ENCODE measurements around the gene DNM1L. TPM values are rescaled to one million over a fixed set of nuclear protein-coding genes. Genes with fewer than 3 reads are reported as not detected.

DNM1L gene
- total RNA-seq, 1 donor from 2014 or later: 90.7 TPM

GRCh38 chr12:32785557-32785956, 106.5 kb downstream of the DNM1L start:
- DNase-seq: no peak
- intact Hi-C loops (cut with micrococcal nuclease): no loop called here
- Mint-ChIP-seq H3K9me3 (no peaks in the 10 kb centered on the region), H3K27me3 (no peaks in the 10 kb centered on the region), H3K27ac (no peak overlapping the region), H3K36me3 (ENCODE audit: low read depth) (no peaks in the 10 kb centered on the region), H3K4me3 (no peak overlapping the region), H3K4me1 (no peaks in the 10 kb centered on the region)

DNA sequence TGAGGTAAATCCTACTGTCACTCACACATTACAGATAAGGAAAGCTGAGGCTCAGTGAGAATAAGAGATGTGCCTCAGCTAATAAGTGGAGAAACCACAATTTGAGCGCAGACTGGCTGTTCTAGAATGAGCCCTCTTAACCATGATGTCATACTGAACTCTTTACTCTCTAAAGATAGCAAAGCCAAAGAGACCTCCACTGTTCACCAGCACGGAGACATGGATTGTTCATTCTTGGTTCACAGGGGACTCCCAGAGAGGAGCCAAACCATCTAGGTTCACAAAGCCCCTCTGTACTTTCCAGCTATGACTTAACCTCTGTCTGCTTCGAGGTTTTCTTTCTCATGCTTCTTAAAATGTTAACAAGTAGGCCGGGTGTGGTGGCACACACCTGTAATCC, 109.3 kb downstream of the DNM1L start:
- no peaks in the 10 kb centered on the region for H3K36me3 Mint-ChIP-seq (ENCODE audit: low read depth)
- H3K9me3 Mint-ChIP-seq: no peaks in the 10 kb centered on the region
- no peak overlapping the region for H3K4me3 Mint-ChIP-seq
- H3K27ac Mint-ChIP-seq: no peak overlapping the region
- intact Hi-C loops (cut with micrococcal nuclease): no loop called here
- no peaks in the 10 kb centered on the region for H3K4me1 Mint-ChIP-seq
- DNase-seq: no peak
- H3K27me3 Mint-ChIP-seq: no peaks in the 10 kb centered on the region

GRCh38 chr12:32789446-32789845, 110.3 kb downstream of the DNM1L start:
- no peaks in the 10 kb centered on the region for H3K27me3 Mint-ChIP-seq
- no peak overlapping the region for H3K4me3 Mint-ChIP-seq
- H3K9me3 Mint-ChIP-seq: no peaks in the 10 kb centered on the region
- intact Hi-C loops (cut with micrococcal nuclease): no loop called here
- no peaks in the 10 kb centered on the region for H3K4me1 Mint-ChIP-seq
- no peaks in the 10 kb centered on the region for H3K36me3 Mint-ChIP-seq (ENCODE audit: low read depth)
- no peak for DNase-seq
- H3K27ac Mint-ChIP-seq: no peak overlapping the region

DNA sequence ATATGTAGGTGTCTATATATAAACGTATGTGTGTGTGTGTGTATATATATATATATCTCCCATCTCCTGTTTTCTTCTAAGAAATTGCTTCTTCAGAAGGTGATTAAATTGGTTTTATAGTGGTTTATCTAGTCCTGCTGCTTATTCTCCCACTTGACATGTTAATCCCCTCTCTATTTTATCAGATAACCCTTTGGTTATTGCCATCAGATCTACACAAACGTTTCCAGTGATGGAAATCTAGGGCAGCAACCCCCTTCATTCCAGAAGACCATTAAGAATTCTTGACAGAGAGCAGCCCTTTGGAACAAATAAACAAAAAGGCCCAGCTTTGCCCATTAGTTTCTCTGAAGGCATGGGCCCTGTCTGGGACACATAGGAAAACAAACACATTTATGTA, 110.8 kb downstream of the DNM1L start:
- no peak overlapping the region for H3K4me3 Mint-ChIP-seq
- intact Hi-C loops (cut with micrococcal nuclease): no loop called here
- H3K27me3 Mint-ChIP-seq: no peaks in the 10 kb centered on the region
- no peak overlapping the region for H3K27ac Mint-ChIP-seq
- DNase-seq: no peak
- no peaks in the 10 kb centered on the region for H3K9me3 Mint-ChIP-seq
- H3K4me1 Mint-ChIP-seq: no peaks in the 10 kb centered on the region
- H3K36me3 Mint-ChIP-seq (ENCODE audit: low read depth): no peaks in the 10 kb centered on the region

DNA sequence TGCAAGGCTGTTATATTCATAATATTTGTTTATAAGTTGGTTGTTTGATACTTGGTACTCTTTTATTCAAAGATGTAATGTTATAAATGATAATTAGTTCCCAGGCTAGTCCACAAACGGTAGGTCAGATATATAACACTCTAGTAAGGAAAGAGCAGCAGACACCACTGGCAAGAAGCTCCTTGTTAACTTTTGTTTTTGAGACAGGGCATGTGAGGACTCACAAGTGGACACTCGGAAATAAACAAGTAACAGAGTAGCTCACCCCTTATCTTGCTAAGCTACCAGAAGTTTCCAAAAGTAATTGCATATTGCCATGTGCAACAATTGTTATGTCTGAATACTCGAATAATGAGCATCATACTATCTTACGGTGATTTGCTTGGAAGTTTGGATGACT, 115.2 kb downstream of the DNM1L start:
- no peak for DNase-seq
- no peak overlapping the region for H3K4me3 Mint-ChIP-seq
- H3K9me3 Mint-ChIP-seq: no peaks in the 10 kb centered on the region
- no peaks in the 10 kb centered on the region for H3K27me3 Mint-ChIP-seq
- no peaks in the 10 kb centered on the region for H3K36me3 Mint-ChIP-seq (ENCODE audit: low read depth)
- intact Hi-C loops (cut with micrococcal nuclease): no loop called here
- H3K4me1 Mint-ChIP-seq: no peaks in the 10 kb centered on the region
- H3K27ac Mint-ChIP-seq: no peak overlapping the region

Other genes starting within 250 kb of the DNM1L start
- 30.5 and 33.0 TPM in 2 replicates for gene YARS2, start 76.6 kb downstream of the DNM1L start, total RNA-seq
- not detected in 2 replicates for gene PKP2, start 217.5 kb downstream of the DNM1L start, total RNA-seq

All from activated CD4-positive, alpha-beta T cell treated with anti-CD3 and anti-CD28 coated beads, Interleukin-2, amount 10 ng/mL, durations not matched to agents 24 days and 14 days (primary cell).